Parathyroid adenoma (tissue), 2 donors: ENCODE data around the gene ASPSCR1.

ENCODE experiments used
- H2AFZ ChIP-seq: fragments of 300-600 bp; sonication (generic); one replicate; pipeline ENCODE4 v1.7.0; 2017; ENCODE audit warnings: antibody characterized with exemption, mild to moderate bottlenecking
- H3K27ac ChIP-seq: fragments of 300-600 bp; sonication (generic); one replicate; pipeline ENCODE4 v1.7.0; 2017
- H3K27me3 ChIP-seq: fragments of 300-600 bp; sonication (generic); one replicate; pipeline ENCODE4 v1.7.0; 2017; ENCODE audit warnings: low read length; ENCODE audit not compliant: control insufficient read depth, insufficient read depth
- H3K36me3 ChIP-seq: fragments of 300-600 bp; sonication (generic); one replicate; pipeline ENCODE4 v1.7.0; 2017; ENCODE audit warnings: low read length; ENCODE audit not compliant: control insufficient read depth, insufficient read depth
- H3K4me1 ChIP-seq: fragments of 300-600 bp; sonication (generic); one replicate; pipeline ENCODE4 v1.7.0; 2017; ENCODE audit warnings: control low read depth
- H3K4me2 ChIP-seq: fragments of 300-600 bp; sonication (generic); one replicate; pipeline ENCODE4 v1.7.0; 2017; ENCODE audit warnings: low read length
- H3K4me3 ChIP-seq: fragments of 300-600 bp; sonication (generic); one replicate; pipeline ENCODE4 v1.7.0; 2017; ENCODE audit warnings: low read depth, low read length
- H3K79me2 ChIP-seq: fragments of 300-600 bp; sonication (generic); one replicate; pipeline ENCODE4 v1.7.0; 2017; ENCODE audit warnings: control low read depth
- H3K9ac ChIP-seq: fragments of 300-600 bp; sonication (generic); one replicate; pipeline ENCODE4 v1.7.0; 2017; ENCODE audit warnings: mild to moderate bottlenecking
- H3K9me3 ChIP-seq: fragments of 300-600 bp; sonication (generic); one replicate; pipeline ENCODE4 v1.7.0; 2017; ENCODE audit warnings: low read length; ENCODE audit not compliant: control insufficient read depth
- CTCF ChIP-seq: fragments of 300-600 bp; sonication (generic); IDR thresholded peaks from one replicate; pipeline ENCODE4 v1.7.0; 2017; ENCODE audit warnings: antibody characterized with exemption, mild to moderate bottlenecking
- donor health status: primary hyperparathyroidism.

Gene ASPSCR1

GRCh38 chr17:82021107-82021899 is 43.9 kb downstream of the ASPSCR1 start:
- Histone ChIP-seq H3K4me3 (peak overlapping the region; percentile 78), H3K9me3 (no peaks in the 10 kb centered on the region), H3K9ac (no peak overlapping the region), H3K36me3 (no peaks in the 10 kb centered on the region), H3K79me2 (peaks cover 2% of the 10 kb centered on the region), H3K27me3 (no peaks in the 10 kb centered on the region), H3K27ac (no peak overlapping the region), H3K4me2 (peak overlapping the region; percentile 58), H2AFZ (no peak overlapping the region), H3K4me1 (peaks cover 16% of the 10 kb centered on the region)
- peak; percentile 82 for TF ChIP-seq CTCF

- peak overlapping the region; percentile 78 for H3K4me3 ChIP-seq
- H3K4me1 ChIP-seq: peaks cover 16% of the 10 kb centered on the region
- H3K9ac ChIP-seq: peak overlapping the region; percentile 21
- no peaks in the 10 kb centered on the region for H3K27me3 ChIP-seq
- no peaks in the 10 kb centered on the region for H3K36me3 ChIP-seq
- peak overlapping the region; percentile 85 for H2AFZ ChIP-seq
- no peak for TF ChIP-seq CTCF
- H3K27ac ChIP-seq: no peak overlapping the region
- H3K4me2 ChIP-seq: peak overlapping the region; percentile 58
- H3K79me2 ChIP-seq: peaks cover 2% of the 10 kb centered on the region
- no peaks in the 10 kb centered on the region for H3K9me3 ChIP-seq
These were observed 44.5 kb downstream of the ASPSCR1 start for GRCh38 chr17:82021900-82022309.

GRCh38 chr17:82022310-82022980 is 45.0 kb downstream of the ASPSCR1 start, which contains the start of gene CENPX:
CENPX (minus strand) TSS chr17:82022878; CDS start chr17:82022861, 17 bp downstream.
- Histone ChIP-seq H3K9ac (peak within 1 kb of the TSS; percentile 43), H3K27ac (peak within 1 kb of the TSS; percentile 24), H3K36me3 (no peaks in the 10 kb centered on the region), H3K9me3 (no peaks in the 10 kb centered on the region), H3K4me2 (peak within 1 kb of the TSS; percentile 95), H3K4me1 (peaks cover 16% of the 10 kb centered on the region), H2AFZ (peak within 1 kb of the TSS; percentile 88), H3K27me3 (no peaks in the 10 kb centered on the region), H3K4me3 (peak within 1 kb of the TSS; percentile 78), H3K79me2 (peaks cover 2% of the 10 kb centered on the region)
- TF ChIP-seq CTCF: no peak

GRCh38 chr17:82022981-82023446 is 45.6 kb downstream of the ASPSCR1 start, which contains the start of gene LRRC45:
LRRC45 (plus strand) TSS chr17:82023305; CDS start chr17:82023644, 339 bp downstream.
- Histone ChIP-seq H3K36me3 (no peaks in the 10 kb centered on the region), H3K27ac (peak within 1 kb of the TSS; percentile 24), H3K9me3 (no peaks in the 10 kb centered on the region), H3K4me2 (peak within 1 kb of the TSS; percentile 95), H3K4me1 (peaks cover 16% of the 10 kb centered on the region), H3K27me3 (no peaks in the 10 kb centered on the region), H3K9ac (peak within 1 kb of the TSS; percentile 43), H3K4me3 (peak within 1 kb of the TSS; percentile 78), H2AFZ (peak within 1 kb of the TSS; percentile 88), H3K79me2 (peaks cover 2% of the 10 kb centered on the region)
- no peak for TF ChIP-seq CTCF
